K562 (cell line): ENCODE results near the gene GRIK3. TPM values are rescaled to one million over a fixed set of nuclear protein-coding genes. Genes with fewer than 3 reads are reported as not detected.

Experiments used
- ATAC-seq: fragments of 200-7000 bp; cut with Tn5 transposase; 3 replicates; pipeline ENCODE4 v1.9.1; 2020; ENCODE audit warnings: moderate library complexity
- BruUV-seq: library from RNA; stranded (reverse); fragments of 400-500 nt; replicated peaks from 2 replicates; lab custom pipeline; 2021; lab: Mats Ljungman, UMichigan
- CTCF ChIA-PET: fragments of 300-600 bp; formaldehyde crosslinking; extraction: SDS; loops from one replicate; lab custom pipeline; 2021; ENCODE audit warnings: low intra/inter-chr PET ratio; lab: Yijun Ruan, JAX
- POLR2A ChIA-PET: fragments of 300-600, 350-650 bp; sonication (Branson Sonifier 250); formaldehyde crosslinking; extraction: SDS; loops from one replicate; lab custom pipeline; 2021; ENCODE audit warnings: antibody characterized with exemption, inconsistent platforms; lab: Yijun Ruan, JAX
- DNase-seq, 4 experiments: peaks; one replicate each; pipeline versions ENCODE4 v3.0.0 to v3.0.0-alpha.2; 2011 to 2018; ENCODE audit warnings: low spot score in 3 of 4, mixed read lengths in 3 of 4; ENCODE audit errors: extremely low read depth in 1 of 4
- FAIRE-seq: peaks from 2 replicates; lab custom pipeline; 2011; peaks lifted over from hg19 to GRCh38; lab: Jason Lieb, UNC
- H2AFZ ChIP-seq: 2 replicates; pipeline ENCODE4 v1.6.0; 2011; ENCODE audit warnings: low read depth, low read length, control low read depth, inconsistent platforms
- H3K27ac ChIP-seq: fragments of 200-600 bp; 3 replicates; pipeline ENCODE4 v1.8.0; 2011; ENCODE audit warnings: low read depth, mild to moderate bottlenecking, control low read depth, inconsistent platforms, low read length, moderate library complexity, mixed read lengths; ENCODE audit errors: extremely low read depth
- H3K27me3 ChIP-seq, 2 experiments: fragments of 300-600 bp in 1 of 2; 2 replicates in 1 of 2; 3 replicates in 1 of 2; pipeline versions ENCODE4 v1.6.0 to v1.8.0; 2011; ENCODE audit warnings: inconsistent platforms in 2 of 2, low read length in 2 of 2, mild to moderate bottlenecking in 1 of 2, mixed read lengths in 1 of 2, moderate library complexity in 1 of 2; ENCODE audit not compliant: control insufficient read depth in 2 of 2, insufficient read depth in 2 of 2
- H3K36me3 ChIP-seq: fragments of 300-600 bp; 3 replicates; pipeline ENCODE4 v1.8.0; 2011; ENCODE audit warnings: mild to moderate bottlenecking, low read length, inconsistent platforms; ENCODE audit not compliant: control insufficient read depth, insufficient read depth
- H3K4me1 ChIP-seq, 2 experiments: fragments of 200-600 bp in 1 of 2; replicated peaks in 1 of 2; 2 replicates in 1 of 2; 3 replicates in 1 of 2; pipeline versions ENCODE4 v1.5.1 to v1.8.0; 2011; ENCODE audit warnings: inconsistent platforms in 2 of 2, low read length in 2 of 2, mild to moderate bottlenecking in 1 of 2, mixed read lengths in 1 of 2, moderate library complexity in 1 of 2; ENCODE audit not compliant: control insufficient read depth in 2 of 2, insufficient read depth in 2 of 2
- H3K4me2 ChIP-seq: 2 replicates; pipeline ENCODE4 v1.6.1; 2011; ENCODE audit warnings: low read length, control low read depth, inconsistent platforms, mixed read lengths; ENCODE audit not compliant: insufficient read depth
- H3K4me3 ChIP-seq: fragments of 200-600 bp; sonication (generic), shearing (Covaris generic); 2 replicates; pipeline ENCODE4 v1.5.1; 2016; ENCODE audit warnings: control low read depth, inconsistent platforms
- H3K79me2 ChIP-seq: fragments of 200-600 bp; 3 replicates; pipeline ENCODE4 v1.8.0; 2011; ENCODE audit warnings: low read length, inconsistent platforms; ENCODE audit not compliant: control insufficient read depth, insufficient read depth
- H3K9ac ChIP-seq, 2 experiments: 2 replicates each; pipeline versions ENCODE4 v1.6.0 to v1.6.1; 2011; ENCODE audit warnings: low read depth in 2 of 2, low read length in 2 of 2, control low read depth in 1 of 2, inconsistent platforms in 1 of 2, mild to moderate bottlenecking in 1 of 2, mixed read lengths in 1 of 2; ENCODE audit not compliant: insufficient read depth in 1 of 2
- H3K9me1 ChIP-seq: one replicate; pipeline ENCODE4 v1.6.0; 2011; ENCODE audit warnings: inconsistent platforms, mild to moderate bottlenecking, low read length, moderate library complexity; ENCODE audit not compliant: control insufficient read depth, insufficient read depth
- H3K9me3 ChIP-seq: replicated peaks from 2 replicates; pipeline ENCODE4 v1.5.1; 2011; ENCODE audit warnings: low read depth, low read length, inconsistent platforms; ENCODE audit not compliant: control insufficient read depth, insufficient read depth
- H4K20me1 ChIP-seq: replicated peaks from 2 replicates; pipeline ENCODE4 v1.6.1; 2011; ENCODE audit warnings: low read length, inconsistent platforms, mixed read lengths; ENCODE audit not compliant: control insufficient read depth, insufficient read depth
- BDP1 ChIP-seq: IDR thresholded peaks from 3 replicates; pipeline ENCODE4 v1.6.1; 2011; ENCODE audit not compliant: insufficient read length, insufficient read depth
- CHD1 ChIP-seq: fragments of 200-600 bp; sonication (generic); IDR thresholded peaks from one replicate; pipeline ENCODE4 v1.6.1; 2012; ENCODE audit warnings: mild to moderate bottlenecking, moderate library complexity, low read length, inconsistent platforms
- FOXJ2 ChIP-seq: fragments of 200-800 bp; sonication (Bioruptor generic); IDR thresholded peaks from 2 replicates; pipeline ENCODE4 v1.6.1; 2016; ENCODE audit warnings: missing genetic modification characterization, missing compliant biosample characterization
- FOXK2 ChIP-seq, 2 experiments: fragments of 450-650 bp; IDR thresholded peaks in 1 of 2; conservative IDR thresholded peaks in 1 of 2; 2 replicates each; pipeline ENCODE4 v1.6.1; 2016; ENCODE audit warnings: low read depth in 2 of 2, mild to moderate bottlenecking in 1 of 2
- HLTF ChIP-seq: fragments of 450-650 bp; IDR thresholded peaks from 2 replicates; pipeline ENCODE4 v1.6.1; 2016
- NFIX ChIP-seq: fragments of 250-450 bp; sonication (Bioruptor Pico); IDR thresholded peaks from 2 replicates; pipeline ENCODE4 v1.4.0; 2020; ENCODE audit warnings: low read depth, mild to moderate bottlenecking, moderate library complexity
- NR4A1 ChIP-seq, 2 experiments: fragments of 250-450 bp in 1 of 2; fragments of 450-650 bp in 1 of 2; sonication (Bioruptor Pico) in 1 of 2; IDR thresholded peaks; 2 replicates each; pipeline versions ENCODE4 v1.4.0 to v1.6.1; 2016 to 2020; ENCODE audit warnings: mild to moderate bottlenecking in 2 of 2, missing compliant biosample characterization in 1 of 2, missing genetic modification characterization in 1 of 2, moderate library complexity in 1 of 2
- NUFIP1 ChIP-seq: fragments of 450-650 bp; IDR thresholded peaks from 2 replicates; pipeline ENCODE4 v1.6.1; 2018; ENCODE audit not compliant: partially characterized antibody
- PHF20 ChIP-seq: fragments of 450-650 bp; IDR thresholded peaks from 2 replicates; pipeline ENCODE4 v1.6.1; 2018; ENCODE audit not compliant: partially characterized antibody
- POU5F1 ChIP-seq: fragments of 150-350 bp; IDR thresholded peaks from 2 replicates; pipeline ENCODE4 v1.6.1; 2014; ENCODE audit warnings: borderline replicate concordance, low read length, low read depth, mild to moderate bottlenecking; ENCODE audit not compliant: partially characterized antibody
- RAD51 ChIP-seq: fragments of 450-650 bp; IDR thresholded peaks from 2 replicates; pipeline ENCODE4 v1.7.1; 2016; ENCODE audit warnings: low read depth, mild to moderate bottlenecking, borderline replicate concordance
- RBFOX2 ChIP-seq: fragments of 200-400 bp; formaldehyde crosslinking; IDR thresholded peaks from 2 replicates; pipeline ENCODE4 v1.6.1; 2017; ENCODE audit warnings: low read depth, mild to moderate bottlenecking, low read length, moderate library complexity
- SMC3 ChIP-seq: conservative IDR thresholded peaks from 2 replicates; pipeline ENCODE4 v1.6.1; 2011; ENCODE audit warnings: low read depth, low read length, improper control_type of control experiment; ENCODE audit not compliant: insufficient read depth
- ZFX ChIP-seq: sonication (generic); formaldehyde crosslinking; IDR thresholded peaks from 2 replicates; pipeline ENCODE4 v1.8.0; 2022; ENCODE audit warnings: mild to moderate bottlenecking, missing genetic modification reagents, moderate library complexity
- ZNF224 ChIP-seq: sonication (generic); formaldehyde crosslinking; IDR thresholded peaks from 2 replicates; pipeline ENCODE4 v1.8.0; 2022; ENCODE audit warnings: mild to moderate bottlenecking, missing genetic modification reagents
- ZNF23 ChIP-seq: fragments of 250-450 bp; sonication (Bioruptor Pico); IDR thresholded peaks from 2 replicates; pipeline ENCODE4 v1.4.0; 2020; ENCODE audit warnings: mild to moderate bottlenecking
- ZNF253 ChIP-seq: fragments of 250-450 bp; sonication (Bioruptor Pico); conservative IDR thresholded peaks from 2 replicates; pipeline ENCODE4 v1.6.1; 2021; ENCODE audit warnings: mild to moderate bottlenecking
- ZNF507 ChIP-seq: conservative IDR thresholded peaks from 2 replicates; pipeline ENCODE4 v1.6.1; 2017; ENCODE audit warnings: missing genetic modification characterization, missing compliant biosample characterization
- ZNF780A ChIP-seq: fragments of 250-450 bp; sonication (Bioruptor Pico); IDR thresholded peaks from 2 replicates; pipeline ENCODE4 v1.5.0; 2021; ENCODE audit warnings: mild to moderate bottlenecking
- WGBS: fragments of 100-300 bp; shearing (Covaris generic); methylation state at CpG from one replicate; pipeline ENCODE4 v1.1.6; 2016; ENCODE audit warnings: low coverage, mixed read lengths; ENCODE audit not compliant: insufficient coverage; ENCODE audit errors: missing lambda C conversion rate; 5-methylcytosine and 5-hydroxymethylcytosine counted together
- in situ Hi-C: fragments of 300-500 bp; cut with MboI; formaldehyde crosslinking; loops from 4 replicates; pipeline ENCODE4 v1.15.0; 2018; ENCODE audit warnings: inconsistent platforms, mixed read lengths
- intact Hi-C: fragments of 100-400 bp; cut with micrococcal nuclease; formaldehyde crosslinking; loops from 2 replicates; pipeline ENCODE4 v1.14.2; 2022
- polyA plus RNA-seq, 8 experiments: library from polyadenylated mRNA; depleted of rRNA in 4 of 8; stranded (reverse) in 5 of 8; unstranded in 3 of 8; fragments of >200 nt; fragmentation: Nextera tagmentation in 2 of 8; fragmentation: Illumina TruSeq in 1 of 8; extraction: Ambion mirVana in 2 of 8; extraction: Trizol in 1 of 8; gene quantifications; 2 replicates each; pipeline versions ENCODE4 v1.2.1 to v1.2.3, GENCODE V29; 2011 to 2014; ENCODE audit warnings: inconsistent platforms in 1 of 8, missing spikeins in 1 of 8
- total RNA-seq, 7 experiments: library from RNA; depleted of rRNA in 6 of 7; stranded (reverse); fragments of >200 nt in 6 of 7; fragmentation: Illumina TruSeq in 2 of 7; extraction: Trizol in 2 of 7; gene quantifications; 2 replicates each; pipeline versions ENCODE4 v1.2.1 to v1.2.3, GENCODE V29; 2011 to 2021; ENCODE audit warnings: low replicate concordance in 1 of 7

GRIK3 gene
- total and polyA plus RNA-seq, 9 of the 15 experiments (the other 6 are each of a cell fraction or from before 2014, with no cell fraction given): not detected

DNA sequence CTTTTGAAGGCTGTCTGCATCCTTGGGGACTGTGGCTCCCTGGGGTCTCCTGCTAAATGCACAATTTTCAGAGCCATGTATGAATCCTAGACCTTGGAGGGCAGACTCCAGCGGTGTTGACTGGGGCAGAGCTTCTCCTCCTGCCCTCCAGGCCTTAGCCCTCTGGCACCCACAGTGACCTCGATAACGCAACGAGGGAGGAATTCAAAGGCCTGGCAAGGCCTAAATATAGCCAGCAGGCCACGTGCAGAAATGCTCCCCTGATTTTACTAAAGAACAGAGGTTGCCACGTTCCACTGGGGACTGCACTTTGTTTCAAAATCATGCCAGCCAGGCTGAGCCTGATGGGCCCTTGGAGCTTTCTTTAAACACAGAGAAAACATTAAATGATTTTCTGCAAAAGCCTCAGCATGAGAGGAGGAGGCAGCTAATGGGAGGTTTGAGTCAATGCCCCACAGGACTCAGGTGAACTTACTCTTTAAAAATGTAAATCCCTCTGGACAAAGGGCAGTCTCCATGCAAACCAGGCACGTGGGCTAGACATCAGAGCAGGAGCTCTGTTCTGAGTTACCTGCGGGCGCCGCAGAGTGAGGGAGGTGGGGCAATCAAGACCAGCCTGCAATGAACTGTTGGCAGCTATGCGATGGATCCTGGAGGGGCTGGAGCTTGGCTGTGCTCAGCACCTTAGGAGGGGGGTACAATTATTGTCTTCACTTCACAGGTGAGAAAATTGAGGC lies 28.0 kb downstream of the GRIK3 start:
- Histone ChIP-seq H3K9me1 (no peaks in the 10 kb centered on the region), H2AFZ (no peak overlapping the region), H3K27ac (no peak overlapping the region), H3K4me1 (no peaks in the 10 kb centered on the region), H3K9ac (no peak overlapping the region), H3K27me3 (peaks cover 0 to 14% of the 10 kb centered on the region in 2 experiments; a peak in 2 of 5 replicates), H3K79me2 (no peaks in the 10 kb centered on the region), H3K4me3 (no peak overlapping the region), H3K4me2 (no peak overlapping the region), H3K9me3 (no peaks in the 10 kb centered on the region), H3K36me3 (no peaks in the 10 kb centered on the region), H4K20me1 (peaks cover 4% of the 10 kb centered on the region)
- no TSS peak for BruUV-seq
- no peak for TF ChIP-seq BDP1
- no peak for TF ChIP-seq ZFX
- no peak for TF ChIP-seq ZNF507 (tag)
- TF ChIP-seq PHF20: no peak
- no peak for TF ChIP-seq NFIX
- TF ChIP-seq HLTF: no peak
- no peak for TF ChIP-seq CHD1
- TF ChIP-seq FOXK2 (conservative IDR thresholded peaks at IDR 0.05 in 1 of 2, IDR thresholded peaks at IDR 0.05 in 1 of 2; ENCODE audit: low read depth in 2 of 2): no peak
- no peak for TF ChIP-seq POU5F1
- no peak for TF ChIP-seq FOXJ2 (tag)
- no peak for TF ChIP-seq RBFOX2
- no peak for TF ChIP-seq SMC3
- TF ChIP-seq ZNF23 (CRISPR knock-in tag): no peak
- TF ChIP-seq ZNF224 (CRISPR knock-in tag): no peak
- TF ChIP-seq RAD51: no peak
- TF ChIP-seq NR4A1 (CRISPR knock-in tag; IDR thresholded peaks at IDR 0.05): no peak
- TF ChIP-seq NR4A1 (tag; IDR thresholded peaks at IDR 0.05): no peak
- TF ChIP-seq ZNF780A (CRISPR knock-in tag): no peak
- TF ChIP-seq ZNF253: no peak
- no peak for TF ChIP-seq NUFIP1
- no peak for ATAC-seq
- WGBS: 2% methylated on average over 11 of the region's 11 CpGs
- intact Hi-C loops (no loop called here), in situ Hi-C loops (no loop called here)
- FAIRE-seq: no peak
- CTCF ChIA-PET: no interaction called here
- POLR2A ChIA-PET: interaction anchor here (0.6 kb wide), 1 partner anchor 998 kb away, joined by 3 read pairs; no protein-coding TSS in a partner anchor
- no peak for DNase-seq
